GM12801 (cell line): ENCODE results near the gene DDB1.

Experiments used
- TF ChIP-seq, protein P1 (sequence below): IDR thresholded peaks from one replicate; pipeline ENCODE4 v1.5.1; 2011; ENCODE audit warnings: control low read depth; ENCODE audit not compliant: insufficient read length; ENCODE audit errors: extremely low read depth

Gene DDB1

DNA sequence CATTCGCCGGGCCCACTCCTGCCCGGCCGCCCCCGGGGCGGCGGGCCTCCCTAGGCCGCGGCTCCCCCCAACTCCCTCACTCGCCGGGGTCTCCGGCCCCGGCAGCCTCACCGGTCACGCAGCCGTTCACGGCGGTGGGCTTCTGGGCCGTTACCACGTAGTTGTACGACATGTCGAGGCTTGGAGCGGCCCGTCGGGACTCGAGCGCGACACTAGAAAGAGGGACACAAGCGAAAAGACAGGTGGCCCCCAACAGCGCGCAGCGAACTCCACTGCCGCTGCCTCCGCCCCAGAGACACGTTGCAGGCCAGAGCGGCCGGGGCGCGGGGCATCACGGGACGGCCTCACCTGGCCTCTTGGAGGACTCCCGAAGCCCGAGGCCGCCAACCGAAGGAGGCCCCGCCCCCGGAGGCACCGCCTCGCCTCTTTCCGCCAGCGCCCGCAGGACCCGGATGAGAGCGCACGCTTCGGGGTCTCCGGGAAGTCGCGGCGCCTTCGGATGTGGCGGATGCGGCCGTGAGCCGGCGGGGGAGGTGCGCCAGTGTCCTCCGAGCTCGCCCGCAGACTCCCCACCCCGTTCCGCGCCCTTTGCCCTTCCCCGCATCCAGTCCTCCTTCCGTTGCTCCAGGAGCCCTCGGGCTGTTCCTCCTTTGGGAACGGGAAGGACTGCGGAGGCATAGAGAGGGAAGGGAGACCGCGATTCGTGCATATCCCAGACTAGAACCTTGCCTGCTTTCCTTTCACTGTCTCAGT is at the start of gene DDB1, which contains the start of gene TKFC:
TSS of gene DDB1 (minus strand) at position 309 of the 753 bp plus-strand sequence. CDS start at position 172, 137 bp downstream.
TSS of gene TKFC (plus strand) at position 432 of the 753 bp plus-strand sequence. CDS start 1,501 bp downstream, outside the sequence.
- TF ChIP-seq, protein P1, sequence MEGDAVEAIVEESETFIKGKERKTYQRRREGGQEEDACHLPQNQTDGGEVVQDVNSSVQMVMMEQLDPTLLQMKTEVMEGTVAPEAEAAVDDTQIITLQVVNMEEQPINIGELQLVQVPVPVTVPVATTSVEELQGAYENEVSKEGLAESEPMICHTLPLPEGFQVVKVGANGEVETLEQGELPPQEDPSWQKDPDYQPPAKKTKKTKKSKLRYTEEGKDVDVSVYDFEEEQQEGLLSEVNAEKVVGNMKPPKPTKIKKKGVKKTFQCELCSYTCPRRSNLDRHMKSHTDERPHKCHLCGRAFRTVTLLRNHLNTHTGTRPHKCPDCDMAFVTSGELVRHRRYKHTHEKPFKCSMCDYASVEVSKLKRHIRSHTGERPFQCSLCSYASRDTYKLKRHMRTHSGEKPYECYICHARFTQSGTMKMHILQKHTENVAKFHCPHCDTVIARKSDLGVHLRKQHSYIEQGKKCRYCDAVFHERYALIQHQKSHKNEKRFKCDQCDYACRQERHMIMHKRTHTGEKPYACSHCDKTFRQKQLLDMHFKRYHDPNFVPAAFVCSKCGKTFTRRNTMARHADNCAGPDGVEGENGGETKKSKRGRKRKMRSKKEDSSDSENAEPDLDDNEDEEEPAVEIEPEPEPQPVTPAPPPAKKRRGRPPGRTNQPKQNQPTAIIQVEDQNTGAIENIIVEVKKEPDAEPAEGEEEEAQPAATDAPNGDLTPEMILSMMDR: no peak

DNA sequence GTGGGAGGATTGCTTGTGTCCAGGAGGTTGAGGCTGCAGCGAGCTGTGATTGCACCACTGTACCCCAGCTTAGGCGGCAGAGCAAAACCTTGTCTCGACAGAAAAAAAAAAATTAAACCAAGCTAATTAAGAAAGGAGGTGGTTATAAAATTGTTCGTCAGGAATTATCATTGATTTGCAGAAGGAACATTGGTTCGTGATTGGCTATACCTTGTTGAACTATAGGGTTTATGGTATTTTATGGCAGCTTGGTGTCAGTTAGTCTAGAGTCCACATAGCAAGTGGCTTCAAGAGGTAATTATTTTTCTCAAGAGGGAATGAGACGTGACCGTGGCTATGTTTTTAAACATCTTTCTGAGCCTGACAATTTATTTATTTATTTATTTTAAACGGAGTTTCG is 48.0 kb upstream of the DDB1 start:
- TF ChIP-seq, protein P1: no peak

DNA sequence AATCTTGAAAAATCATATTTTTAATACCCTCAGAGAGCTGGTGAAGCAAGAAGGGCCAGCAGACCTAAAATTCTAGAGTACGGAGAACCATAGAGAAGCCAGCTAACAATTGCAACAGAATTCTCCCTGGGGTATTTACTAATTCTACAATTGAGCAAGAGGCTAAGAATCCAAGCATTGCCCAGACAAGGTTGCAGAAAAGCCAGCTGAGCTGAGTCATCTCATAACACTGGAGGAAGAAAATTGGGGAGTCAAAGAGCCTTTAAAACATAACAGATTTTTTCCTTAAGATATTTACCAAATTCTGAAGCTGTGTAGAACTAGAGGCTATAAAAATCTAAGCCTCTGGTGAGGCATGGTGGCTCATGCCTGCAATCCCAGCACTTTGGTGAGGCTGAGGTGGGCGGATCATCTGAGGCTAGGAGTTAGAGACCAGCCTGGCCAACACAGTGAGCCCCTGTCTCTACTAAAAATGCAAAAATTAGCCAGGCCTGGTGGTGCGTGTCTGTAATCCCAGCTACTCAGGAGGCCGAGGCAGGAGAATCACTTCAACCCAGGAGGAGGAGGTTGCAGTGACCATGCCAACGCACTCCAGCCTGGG is 45.9 kb upstream of the DDB1 start:
- TF ChIP-seq, protein P1: no peak

DNA sequence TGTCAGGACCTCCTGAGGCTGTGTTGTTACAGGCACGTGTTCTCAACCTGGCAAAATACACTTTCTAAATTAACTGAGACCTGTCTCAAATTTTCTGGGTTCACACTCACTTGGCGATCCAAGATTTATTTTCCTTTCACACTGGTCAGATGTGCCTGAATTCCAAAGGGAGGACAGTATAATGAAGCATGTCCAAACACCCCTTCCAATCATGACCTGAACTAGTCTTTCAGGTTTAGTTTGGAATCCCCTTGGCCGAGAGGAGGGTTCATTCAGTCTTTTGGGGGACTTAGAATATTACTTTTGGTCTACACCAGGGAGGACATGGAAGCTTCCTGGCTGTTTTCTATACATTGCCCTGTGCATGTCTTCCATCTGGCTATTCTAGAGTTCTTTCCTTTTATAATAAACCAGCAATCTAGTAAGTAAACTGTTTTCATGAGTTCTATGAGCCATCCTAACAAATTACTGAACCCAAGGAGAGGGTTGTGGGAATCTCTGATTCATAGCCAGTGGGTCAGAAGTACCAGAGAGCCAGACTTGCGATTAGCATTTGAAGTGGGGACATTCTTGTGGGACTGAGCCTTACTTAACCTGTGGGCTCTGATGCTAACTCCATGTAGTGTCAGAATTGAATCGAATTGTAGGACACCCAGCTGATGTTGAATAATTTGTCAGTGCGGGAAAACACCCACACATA is 44.7 kb upstream of the DDB1 start:
- TF ChIP-seq, protein P1: no peak

DNA sequence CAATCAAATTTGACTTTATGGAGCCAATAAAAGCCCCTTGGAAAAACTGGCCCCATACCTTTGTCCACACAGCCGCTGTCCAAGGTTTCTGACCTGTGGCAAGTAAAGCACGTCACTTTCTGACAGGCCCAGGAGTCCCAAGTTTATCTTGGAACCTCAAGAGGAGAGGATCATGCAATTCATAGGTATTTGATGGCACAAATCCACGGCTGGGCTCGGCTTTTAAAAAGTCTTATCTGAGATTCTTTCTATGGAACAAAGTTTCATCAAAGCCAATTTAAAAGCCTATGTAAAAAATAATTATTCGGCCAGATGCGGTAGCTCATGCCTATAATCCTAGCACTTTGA is 42.8 kb upstream of the DDB1 start:
- TF ChIP-seq, protein P1: no peak

DNA sequence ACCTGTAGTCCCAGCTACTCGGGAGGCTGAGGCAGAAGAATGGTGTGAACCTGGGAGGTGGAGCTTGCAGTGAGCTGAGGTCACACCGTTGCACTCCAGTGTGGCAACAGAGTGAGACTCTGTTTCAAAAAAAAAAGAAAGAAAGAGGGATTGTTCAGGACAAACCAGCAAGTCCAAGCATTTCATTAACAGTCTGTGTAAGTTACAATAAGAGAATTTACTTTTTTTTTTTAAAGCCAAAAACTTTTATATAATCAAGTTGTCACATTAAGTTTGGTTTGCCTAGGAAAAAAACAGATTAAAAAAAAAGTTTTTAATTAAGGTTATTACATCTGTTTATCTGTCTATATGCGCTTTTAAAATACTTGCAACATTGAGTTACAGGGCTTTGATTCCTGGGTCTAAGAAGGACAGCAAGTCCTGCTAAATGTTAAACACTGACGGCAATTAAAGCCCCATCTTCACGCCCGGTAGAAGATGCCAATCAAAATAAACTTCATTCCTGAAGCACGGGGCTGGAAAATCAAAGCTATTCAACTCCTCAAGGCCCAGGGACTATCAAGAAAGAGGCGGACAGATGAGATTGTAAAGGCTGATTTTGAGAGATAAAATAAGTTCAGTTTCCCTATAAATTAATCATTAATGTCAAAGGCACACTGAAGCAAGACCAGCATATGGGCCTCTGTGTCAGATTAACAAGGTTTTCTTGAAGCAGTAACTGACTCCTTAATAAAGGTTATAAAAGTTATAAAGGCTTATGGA is 39.9 kb upstream of the DDB1 start:
- TF ChIP-seq, protein P1: no peak
